ENCODE results near the gene CUL4A.
A peak's percentile ranks its signal among the peaks of the same experiment; 100 is the strongest.
"Not testable (repeated sequence)": the region's sequence is repeated elsewhere in the genome, so short reads cannot be mapped to it uniquely, and the experiment has no call there.

Gene CUL4A

DNA sequence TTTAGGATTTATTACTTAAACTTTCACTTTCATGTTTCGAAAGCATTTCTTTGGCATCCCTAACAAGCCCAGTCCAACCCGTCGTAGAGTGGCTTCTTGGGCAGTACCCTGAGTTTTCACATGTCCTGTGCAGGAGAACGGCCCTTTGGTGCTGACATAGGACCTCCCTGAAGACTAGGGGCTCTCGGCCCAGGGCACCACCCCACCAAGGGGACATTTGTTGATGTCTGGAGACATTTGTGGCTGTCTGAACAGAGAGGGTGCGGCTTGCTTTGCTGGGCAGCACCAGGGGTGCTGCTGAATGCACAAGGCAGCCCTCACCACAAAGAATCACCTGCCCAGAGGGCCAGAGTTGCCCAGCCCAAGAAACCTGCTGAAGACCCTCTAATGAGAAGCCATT is 30.6 kb downstream of the CUL4A start:
- no peak for DNase-seq

DNA sequence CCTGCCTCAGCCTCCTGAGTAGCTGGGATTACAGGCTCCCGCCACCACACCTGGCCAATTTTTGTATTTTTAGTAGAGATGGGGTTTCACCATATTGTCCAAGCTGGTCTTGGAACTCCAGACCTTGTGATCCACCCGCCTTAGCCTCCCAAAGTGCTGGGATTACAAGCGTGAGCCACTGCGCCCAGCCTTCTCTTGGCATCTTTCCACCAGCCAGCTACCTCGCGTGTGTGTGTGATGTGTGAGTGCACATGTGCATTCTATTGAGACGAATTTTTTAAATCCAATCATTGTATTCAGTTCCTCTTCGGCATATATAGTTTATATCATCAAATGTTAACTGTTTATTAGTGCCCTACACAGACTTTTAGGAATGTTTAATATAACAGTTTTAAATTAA is 32.2 kb downstream of the CUL4A start:
- DNase-seq: not testable (repeated sequence)

DNA sequence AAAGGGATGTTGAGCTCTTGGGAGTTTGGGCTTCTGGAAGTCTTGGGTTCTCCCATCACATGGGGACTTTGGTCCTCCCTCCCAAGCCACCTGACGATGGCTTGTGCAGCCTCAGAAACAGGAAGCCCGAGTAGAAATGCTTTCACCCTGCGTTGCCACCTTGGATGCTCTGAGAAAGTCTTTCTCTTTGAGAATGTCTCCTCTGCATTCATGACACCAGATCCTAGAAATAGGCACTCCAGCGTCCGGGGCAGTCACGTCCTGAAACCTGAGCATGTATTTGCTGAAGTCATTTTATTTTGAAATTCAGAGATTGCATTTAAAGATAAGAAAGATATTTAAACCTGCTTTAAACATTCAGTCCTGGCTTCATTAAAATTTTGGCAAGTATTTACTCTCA is 34.4 kb downstream of the CUL4A start:
- DNase-seq: no peak

DNA sequence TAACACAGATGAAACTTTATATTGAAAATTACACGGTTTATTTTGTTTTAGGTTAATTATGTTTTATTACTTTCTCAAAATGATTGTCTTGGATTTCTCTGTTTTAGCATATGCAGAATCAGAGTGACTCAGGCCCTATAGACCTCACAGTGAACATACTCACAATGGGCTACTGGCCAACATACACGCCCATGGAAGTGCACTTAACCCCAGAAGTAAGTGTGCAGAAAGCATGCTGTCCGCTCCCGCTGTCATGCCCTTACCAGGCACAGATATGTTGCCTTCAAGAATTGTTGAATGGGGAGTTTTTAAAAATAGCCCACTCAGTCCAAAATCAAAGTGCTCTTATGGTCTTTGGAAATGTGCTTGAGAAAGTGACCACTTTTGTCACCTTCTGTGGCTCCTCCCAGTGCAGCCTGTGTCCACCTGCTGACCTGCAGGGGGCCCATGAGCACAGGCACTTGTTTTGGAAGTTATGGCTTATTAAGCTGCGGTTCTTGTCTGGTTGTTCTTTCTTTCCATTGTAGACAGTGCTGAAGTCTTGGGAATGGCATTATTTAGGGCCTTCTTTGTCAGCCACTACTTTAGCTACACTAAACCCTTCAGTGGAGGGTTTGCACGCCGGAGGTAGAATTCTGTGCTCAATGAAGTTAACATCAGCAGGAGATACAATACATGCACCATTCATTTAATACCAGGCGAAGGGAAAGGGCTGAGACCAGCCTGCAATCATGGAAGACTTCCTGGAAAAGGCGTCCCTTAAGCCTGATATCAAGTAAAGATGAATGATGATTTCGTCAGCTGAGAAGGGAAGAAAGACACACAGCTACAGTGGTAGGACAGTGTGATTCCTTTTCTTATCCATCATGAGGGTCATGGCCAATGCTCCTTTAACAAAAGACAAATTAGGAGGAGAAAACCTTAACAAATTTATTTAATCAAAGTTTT is 36.7 kb downstream of the CUL4A start:
- DNase-seq: no peak

DNA sequence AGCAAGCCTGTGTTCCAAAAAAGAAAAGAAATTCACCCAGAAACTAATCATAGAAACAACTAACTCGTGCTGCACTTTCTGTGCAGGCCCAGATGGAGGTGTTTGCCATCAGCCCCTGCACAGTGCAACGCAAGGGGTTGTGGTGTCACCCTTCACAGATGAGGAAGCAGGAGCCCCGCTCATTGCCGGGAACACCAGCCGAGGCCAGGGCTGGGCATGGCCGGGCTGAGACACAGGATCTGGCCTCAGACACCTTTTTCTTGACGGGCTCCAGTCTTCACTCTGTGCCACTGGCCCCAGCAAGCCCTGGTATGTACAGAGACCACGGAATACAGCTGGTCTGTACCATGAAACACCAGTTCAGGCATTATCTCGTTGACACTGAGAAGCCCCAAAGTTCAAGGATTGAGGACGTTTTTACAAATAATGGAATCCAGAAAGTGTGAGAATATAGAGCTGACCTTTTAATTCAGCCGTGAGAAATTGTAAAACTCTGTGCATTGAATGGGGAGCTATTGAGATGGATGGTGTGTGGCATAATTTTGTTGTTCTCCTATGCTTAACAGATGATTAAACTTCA is 43.2 kb downstream of the CUL4A start:
- no peak for DNase-seq

DNA sequence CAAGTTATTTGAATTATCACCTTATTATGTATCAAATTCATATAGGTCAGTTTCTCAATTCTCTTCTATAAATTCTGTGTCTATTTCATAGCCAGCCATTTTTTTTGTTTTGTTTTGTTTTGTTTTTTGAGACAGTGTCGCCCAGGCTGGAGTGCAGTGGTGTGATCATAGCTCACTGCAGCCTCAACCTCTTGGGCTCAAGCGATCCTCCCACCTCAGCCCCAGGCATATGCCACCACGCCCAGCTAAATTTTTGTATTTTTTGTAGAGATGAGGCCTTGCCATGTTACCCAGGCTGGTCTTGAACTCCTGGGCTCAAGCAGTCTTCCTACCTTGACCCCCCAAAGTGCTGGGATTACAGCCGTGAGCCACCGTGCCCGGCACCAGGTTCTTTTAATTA is 48.5 kb downstream of the CUL4A start:
- not testable (repeated sequence) for DNase-seq

DNA sequence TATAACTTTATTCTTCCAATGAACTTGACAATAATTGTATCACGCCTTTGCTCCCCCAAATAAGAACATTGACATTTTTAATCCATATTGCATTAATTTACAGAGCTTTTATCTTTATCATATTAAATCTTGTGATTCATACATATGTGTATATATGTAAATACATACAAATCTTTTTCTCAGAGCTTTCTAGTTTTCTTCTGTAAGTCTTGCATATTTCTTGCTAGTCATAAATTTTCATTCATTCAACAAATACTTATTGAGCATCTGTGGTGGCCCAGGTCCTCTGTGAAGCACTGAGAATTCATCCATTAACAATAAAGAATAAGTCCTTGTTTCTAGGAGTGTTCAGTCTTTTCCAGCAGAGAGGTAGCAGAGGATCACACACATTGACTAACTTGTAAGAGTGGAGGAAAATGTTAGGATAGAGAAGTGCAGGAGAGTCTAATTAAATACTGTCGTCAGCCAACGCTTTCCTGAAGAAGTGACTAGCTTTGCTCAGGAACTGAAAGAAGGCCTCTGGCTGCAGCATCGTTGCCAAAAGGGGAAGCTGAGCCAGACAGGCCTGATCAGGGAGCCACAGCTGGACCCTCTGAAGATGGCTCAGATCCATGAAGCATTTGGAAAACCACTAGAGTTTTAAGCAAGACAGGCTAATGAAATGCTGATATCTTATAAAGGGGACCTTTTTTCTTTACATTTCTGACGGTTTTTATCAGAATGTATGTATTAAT is 49.1 kb downstream of the CUL4A start:
- no peak for DNase-seq

DNA sequence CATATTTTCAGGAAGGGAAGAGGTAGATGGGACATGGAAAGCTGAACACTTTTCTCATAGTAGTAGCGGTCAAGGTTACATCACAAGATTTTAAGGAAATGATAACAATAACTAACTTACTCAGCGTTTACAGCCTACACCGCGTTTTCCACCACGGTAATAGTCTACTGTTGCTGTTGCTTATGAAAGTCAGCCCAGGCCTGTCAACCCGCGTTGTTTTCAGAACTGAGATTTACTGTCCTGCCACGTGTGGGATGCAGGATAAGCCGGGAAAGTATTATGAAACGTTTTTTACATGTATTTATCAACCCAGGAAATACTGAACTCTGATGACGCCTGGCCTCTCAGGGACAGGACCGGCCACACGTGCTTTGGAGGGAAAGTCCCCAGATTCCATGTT is 51.6 kb downstream of the CUL4A start:
- DNase-seq: no peak

DNA sequence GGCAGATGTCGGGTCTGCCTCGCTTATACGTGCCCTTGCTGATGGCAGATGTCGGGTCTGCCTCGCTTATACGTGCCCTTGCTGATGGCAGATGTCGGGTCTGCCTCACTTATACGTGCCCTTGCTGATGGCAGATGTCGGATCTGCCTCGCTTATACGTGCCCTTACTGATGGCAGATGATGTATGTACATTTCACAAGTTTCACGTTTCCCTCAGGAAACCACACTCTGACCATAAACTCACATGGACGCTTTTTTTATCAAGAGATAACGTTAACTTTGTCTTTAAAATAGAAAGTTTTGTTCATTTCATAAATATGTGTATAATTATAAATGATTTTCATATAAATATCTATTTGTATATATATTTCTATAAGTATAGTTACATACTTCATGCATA is 53.6 kb downstream of the CUL4A start:
- not testable (repeated sequence) for DNase-seq

DNA sequence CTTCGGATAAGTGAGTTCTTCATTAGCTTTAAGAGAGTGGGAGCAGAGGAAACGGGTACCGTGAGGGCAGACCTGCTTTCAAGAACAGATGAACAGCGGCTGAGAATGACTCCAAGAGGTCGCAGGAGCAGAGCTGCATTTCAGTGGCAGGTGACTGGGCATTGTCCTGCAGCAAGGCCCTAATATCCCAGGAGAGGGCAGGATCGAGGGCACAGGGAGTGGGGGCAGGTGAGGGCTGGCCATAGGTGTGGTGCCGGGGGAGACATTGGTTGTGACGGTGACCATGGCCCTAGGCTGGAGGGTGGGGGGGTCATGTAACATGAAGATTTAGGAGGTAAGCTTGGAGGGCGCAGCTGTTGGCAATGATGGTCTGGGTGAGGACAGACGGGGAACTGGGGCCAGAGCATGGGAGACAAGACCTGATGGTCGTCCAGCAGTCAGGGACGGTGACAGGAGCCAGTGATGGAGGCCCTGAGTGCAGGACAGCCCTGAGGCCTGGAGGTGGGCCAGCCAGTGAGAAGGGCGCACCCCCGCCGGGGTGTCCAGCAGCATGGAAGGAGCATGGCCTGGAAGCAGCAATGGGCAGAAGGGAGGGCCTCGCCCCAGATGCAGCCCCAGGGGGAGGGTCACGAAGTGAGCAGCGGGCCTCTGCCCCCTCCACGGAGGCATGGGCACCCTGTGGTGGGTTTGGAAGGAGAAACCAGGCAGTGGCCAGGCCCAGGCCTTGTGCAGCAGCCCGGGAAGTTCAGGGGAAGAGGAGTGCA is 58.4 kb downstream of the CUL4A start:
- DNase-seq: no peak

DNA sequence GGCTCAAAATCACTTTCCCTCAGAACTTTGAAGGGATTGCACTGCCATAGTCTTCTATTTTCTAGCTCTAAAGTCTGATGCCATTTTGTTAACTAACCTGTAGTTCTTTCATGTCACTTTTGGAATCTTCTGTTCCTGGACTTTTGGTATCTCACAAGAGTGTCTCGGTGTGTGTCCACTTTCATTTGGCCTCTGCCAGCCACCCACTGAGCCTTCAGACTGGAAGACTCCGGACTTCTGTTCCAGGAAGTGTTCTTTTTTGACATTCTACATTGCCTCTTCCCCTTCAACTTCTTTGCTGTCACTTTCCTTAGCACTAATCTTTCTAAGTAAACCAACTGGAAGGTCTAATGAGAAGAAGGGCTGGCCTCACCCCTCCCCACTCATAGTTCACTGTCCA is 62.6 kb downstream of the CUL4A start:
- DNase-seq: no peak

DNA sequence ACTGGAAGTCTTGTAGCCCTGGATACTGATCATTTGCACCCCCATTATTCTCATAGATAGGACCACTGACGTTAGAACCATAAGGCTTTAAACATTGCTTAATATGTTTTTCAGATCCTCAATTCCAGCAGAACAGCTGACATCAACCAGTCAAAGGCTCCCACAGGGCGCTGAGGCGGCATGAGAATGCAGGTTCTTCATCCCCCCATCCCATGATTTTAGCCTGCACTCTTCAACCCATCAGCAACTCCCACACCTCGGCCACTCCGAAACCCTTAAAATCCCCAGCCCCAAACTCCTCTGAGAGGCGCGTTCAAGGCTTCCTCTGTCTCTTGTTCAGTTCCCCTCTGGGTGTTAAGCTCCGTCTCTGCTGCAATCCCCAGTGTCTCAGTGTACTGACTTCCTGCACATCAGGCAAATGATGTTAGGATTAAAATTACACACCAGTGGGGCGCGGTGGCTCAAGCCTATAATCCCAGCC is 63.3 kb downstream of the CUL4A start:
- DNase-seq: no peak

DNA sequence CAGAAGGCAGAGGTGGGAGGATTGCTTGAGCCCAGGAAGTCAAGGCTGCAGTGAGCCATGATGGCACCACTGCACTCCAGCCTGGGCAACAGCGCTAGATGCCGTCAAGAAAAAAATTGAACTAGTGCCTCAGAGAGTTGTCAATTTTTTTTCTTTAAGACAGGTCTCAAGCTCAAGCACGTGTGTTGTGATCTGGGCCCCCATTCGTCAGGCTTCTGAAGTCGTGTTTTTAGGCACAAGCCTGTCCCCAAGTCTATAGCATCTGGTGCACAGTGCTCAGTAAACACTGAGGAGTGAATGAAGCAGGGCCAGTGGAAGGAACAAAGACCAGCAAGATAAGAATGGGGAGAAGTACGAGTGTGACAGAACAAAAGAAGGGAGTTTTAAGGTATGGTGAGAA is 63.9 kb downstream of the CUL4A start:
- DNase-seq: no peak

DNA sequence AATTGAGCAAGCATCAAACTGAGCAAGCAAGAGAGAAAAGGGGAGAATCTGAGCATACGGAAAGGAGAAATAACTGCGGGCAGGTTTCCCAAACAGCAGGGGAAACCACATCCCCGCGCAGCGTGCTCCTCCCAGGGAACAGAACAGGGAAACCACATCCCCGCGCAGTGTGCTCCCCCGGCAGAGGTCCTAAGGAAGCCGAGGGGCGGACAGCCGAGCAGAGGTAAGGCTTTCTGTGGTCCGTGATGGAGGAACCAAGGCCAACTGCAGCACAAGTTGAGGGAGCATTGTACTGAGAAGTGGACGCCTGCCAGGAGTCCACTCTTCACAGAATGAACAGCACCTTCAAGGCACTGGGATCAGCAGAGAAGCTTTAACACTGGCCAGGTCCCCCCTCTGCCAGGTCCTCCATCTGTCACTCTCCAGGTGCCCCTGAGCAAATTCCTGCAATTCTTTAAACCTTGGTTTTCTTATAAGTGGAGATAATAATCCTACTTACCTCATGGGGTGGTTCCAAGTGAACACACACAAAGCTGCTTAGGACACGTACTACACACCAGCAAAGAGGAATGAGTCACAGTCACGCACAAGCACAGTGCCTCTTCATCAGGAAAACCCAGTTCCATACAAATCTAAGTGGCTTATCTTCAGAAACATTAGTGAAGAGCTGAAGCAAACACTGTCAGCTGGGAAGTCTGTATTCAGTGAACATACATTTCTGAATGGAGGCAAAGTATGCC is 64.6 kb downstream of the CUL4A start:
- DNase-seq: no peak

DNA sequence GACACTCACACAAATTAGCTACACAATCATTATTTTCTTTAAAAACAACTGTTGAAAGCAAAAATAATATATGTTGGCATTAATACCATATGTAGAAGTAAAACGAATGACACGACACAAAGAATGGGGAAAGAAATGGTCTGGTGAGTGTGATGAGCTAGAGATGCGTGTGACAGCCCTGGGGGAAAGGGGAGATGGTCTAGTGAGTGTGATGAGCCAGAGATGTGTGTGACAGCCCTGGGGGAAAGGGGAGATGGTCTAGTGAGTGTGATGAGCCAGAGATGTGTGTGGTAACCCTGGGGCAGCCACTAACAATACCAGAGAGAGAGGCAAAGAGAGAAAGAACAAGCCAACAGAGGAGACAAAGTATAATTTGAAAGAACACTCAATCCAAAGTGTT is 65.3 kb downstream of the CUL4A start:
- DNase-seq: no peak

DNA sequence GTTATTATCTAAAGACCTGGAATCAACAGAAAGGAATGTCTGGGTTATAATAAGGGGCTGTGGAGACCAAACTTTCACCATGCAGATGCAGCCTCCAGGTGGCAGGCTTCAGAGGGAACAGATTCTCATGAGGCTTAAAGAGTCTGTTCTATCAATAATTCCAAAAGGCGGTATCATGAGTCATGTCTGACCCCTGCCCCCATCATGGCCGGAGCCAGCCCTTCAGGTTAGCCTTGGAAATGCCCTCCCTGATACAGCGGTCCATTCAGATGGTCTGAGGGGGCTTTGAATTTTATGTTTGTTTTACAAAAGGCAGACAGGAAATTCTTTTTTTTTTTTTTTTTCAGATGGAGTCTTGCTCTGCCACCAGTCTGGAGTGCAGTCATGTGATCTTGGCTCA is 66.0 kb downstream of the CUL4A start:
- DNase-seq: peak; percentile 71 to 73

DNA sequence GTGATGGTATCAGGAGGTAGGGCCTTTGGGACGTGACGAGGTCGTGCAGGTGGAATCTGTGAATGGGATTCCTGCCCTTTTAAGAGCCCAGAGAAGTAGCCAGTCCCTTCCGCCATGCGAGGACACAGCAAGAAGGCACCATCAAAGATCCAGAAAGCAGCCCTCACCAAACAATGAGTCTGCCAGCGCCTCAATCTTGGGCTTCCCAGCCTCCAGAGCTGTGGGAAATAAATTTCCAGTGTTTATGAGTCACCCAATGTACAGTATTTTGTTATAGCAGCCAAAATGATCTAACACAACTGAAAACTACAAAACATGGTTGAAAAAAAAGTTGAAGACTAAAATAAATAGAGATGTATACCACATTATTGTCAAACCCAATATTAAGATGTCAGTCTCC is 70.7 kb downstream of the CUL4A start:
- no peak for DNase-seq

DNA sequence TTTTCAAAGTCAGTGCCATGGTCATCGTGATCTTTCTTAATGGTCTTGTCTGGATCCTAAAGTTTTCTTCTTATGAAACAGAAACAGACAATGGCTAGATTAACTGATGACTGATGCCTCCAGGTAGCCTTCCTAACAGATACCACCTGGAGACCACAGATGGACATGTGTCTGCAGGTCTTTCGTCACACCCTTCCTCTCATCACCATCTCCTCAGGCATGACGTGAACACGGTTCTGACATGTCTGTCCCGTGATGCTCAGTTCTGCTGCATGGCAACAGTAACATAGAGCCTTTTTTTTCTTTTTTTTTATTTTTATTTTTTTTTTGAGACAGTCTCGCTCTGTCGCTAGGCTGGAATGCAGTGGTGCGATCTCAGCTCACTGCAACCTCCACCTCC is 74.5 kb downstream of the CUL4A start:
- no peak for DNase-seq

DNA sequence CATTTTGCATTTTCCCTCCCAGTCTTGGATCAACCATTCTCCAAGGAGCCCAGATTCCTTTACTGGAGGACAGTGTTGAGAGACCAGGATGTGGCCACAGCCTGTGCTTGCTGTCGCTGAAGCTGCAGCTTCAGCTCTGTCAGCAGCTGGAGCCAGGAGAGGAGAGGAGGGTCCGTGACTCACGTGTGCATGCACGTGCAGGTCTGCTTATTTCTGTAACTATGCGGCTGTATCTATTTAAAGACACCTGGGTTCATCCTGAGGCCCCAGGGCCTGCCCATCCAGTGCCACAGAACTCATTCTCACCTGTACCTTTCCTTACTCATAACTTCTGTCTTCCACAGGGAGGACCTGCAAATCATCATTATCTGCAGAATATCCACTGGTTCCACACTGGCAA is 79.5 kb downstream of the CUL4A start:
- DNase-seq: no peak

DNA sequence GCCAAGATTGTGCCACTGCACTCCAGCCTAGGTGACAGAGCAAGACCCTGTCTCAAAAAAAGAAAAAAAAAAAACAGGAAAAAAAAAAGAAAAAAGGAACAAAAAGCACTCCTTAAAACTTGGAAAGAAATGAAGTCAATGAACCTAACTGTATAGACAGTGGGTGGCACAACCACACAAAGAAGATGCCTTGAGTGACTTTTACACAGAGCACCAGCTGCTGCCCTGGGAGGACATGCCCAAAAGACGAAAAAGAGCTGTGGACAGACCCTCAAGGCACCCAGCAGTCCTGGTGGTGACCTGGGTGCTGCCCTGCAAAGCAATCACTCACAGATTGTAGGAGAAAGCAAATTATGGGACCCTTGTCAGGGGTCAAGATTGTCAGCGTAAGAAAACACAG is 81.7 kb downstream of the CUL4A start:
- no peak for DNase-seq

DNA sequence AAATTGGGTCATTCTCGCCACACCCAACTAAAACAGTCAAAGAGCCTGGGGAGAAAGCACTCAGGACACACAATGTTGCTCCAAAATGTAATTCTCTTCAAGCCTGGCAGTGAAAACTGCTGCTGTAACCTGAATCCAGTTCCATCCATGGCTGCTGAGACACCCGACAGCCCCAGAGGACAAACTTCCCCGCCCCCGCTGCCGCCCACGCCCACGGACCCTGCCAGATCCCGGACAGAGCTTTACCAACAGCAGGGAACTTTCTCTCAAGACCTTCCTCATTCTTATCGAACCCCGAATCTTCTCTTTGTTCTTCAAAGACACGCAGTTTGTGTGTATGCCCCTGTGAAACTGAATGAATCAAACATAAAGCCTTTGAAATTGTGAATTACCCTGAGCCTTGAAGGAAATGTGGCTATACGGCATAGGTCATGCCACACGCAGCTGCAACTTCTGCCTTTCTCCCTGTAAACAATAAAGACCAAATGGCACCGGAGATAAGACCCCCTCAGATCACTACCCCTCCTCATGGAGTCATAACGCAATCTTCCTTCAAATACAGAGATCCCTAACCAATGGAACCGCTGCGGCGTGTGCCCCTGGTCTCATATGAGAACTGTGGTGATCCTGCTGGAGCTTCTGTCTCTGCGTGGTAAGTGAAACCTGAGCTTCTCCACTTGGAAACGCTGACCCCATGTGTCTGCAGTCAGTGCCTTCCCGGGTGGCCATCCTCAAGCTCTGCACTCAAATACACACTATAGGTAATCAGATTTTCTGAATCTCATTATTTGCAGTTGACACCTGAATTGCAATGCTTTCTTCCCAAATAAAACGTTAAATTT is 82.8 kb downstream of the CUL4A start:
- peak in 1 of 2 experiments; percentile 15 for DNase-seq
